Mesenchymal stem cell (in vitro differentiated cells and primary cell): ENCODE results near the gene CLVS2.

ENCODE experiments used
- DNase-seq: peaks from one replicate; pipeline ENCODE4 v3.0.0-alpha.2; 2013
- H2AFZ ChIP-seq: one replicate; pipeline ENCODE4 v1.6.1; 2013; ENCODE audit warnings: low read depth, mild to moderate bottlenecking, control low read depth, inconsistent platforms, low read length, moderate library complexity
- H2AK5ac ChIP-seq: 2 replicates; pipeline ENCODE4 v1.6.1; 2013; ENCODE audit warnings: low read length, moderate library complexity, mild to moderate bottlenecking, inconsistent platforms; ENCODE audit not compliant: severe bottlenecking
- H2BK120ac ChIP-seq: one replicate; pipeline ENCODE4 v1.6.1; 2013; ENCODE audit warnings: low read depth, mild to moderate bottlenecking, inconsistent platforms, low read length, moderate library complexity
- H2BK12ac ChIP-seq, 2 experiments: one replicate each; pipeline ENCODE4 v1.6.1; 2013; ENCODE audit warnings: inconsistent platforms in 2 of 2, low read length in 2 of 2, mild to moderate bottlenecking in 2 of 2, moderate library complexity in 2 of 2, control low read depth in 1 of 2
- H2BK15ac ChIP-seq: one replicate; pipeline ENCODE4 v1.6.1; 2013; ENCODE audit warnings: mild to moderate bottlenecking, low read depth, inconsistent platforms; ENCODE audit not compliant: poor library complexity, severe bottlenecking
- H2BK5ac ChIP-seq: 2 replicates; pipeline ENCODE4 v1.6.1; 2013; ENCODE audit warnings: low read depth, mild to moderate bottlenecking, low read length, control low read depth, inconsistent platforms; ENCODE audit not compliant: poor library complexity, severe bottlenecking
- H3K14ac ChIP-seq, 2 experiments: one replicate each; pipeline ENCODE4 v1.6.1; 2013; ENCODE audit warnings: inconsistent platforms in 2 of 2, low read length in 2 of 2, control low read depth in 1 of 2, mild to moderate bottlenecking in 1 of 2, moderate library complexity in 1 of 2
- H3K18ac ChIP-seq, 2 experiments: one replicate each; pipeline ENCODE4 v1.6.1; 2013; ENCODE audit warnings: inconsistent platforms in 2 of 2, low read length in 2 of 2, control low read depth in 1 of 2, low read depth in 1 of 2, mild to moderate bottlenecking in 1 of 2
- H3K23ac ChIP-seq, 2 experiments: one replicate each; pipeline ENCODE4 v1.6.1; 2013; ENCODE audit warnings: inconsistent platforms in 2 of 2, low read length in 2 of 2, mild to moderate bottlenecking in 2 of 2, moderate library complexity in 2 of 2, control low read depth in 1 of 2
- H3K27ac ChIP-seq: 2 replicates; pipeline ENCODE4 v1.5.1; 2013; ENCODE audit warnings: mild to moderate bottlenecking, moderate library complexity, low read length, control low read depth, inconsistent platforms; ENCODE audit not compliant: poor library complexity, severe bottlenecking
- H3K27me3 ChIP-seq, 2 experiments: 2 replicates each; pipeline versions ENCODE4 v1.6.1 to v1.7.0; 2013; ENCODE audit warnings: low read length in 2 of 2, mild to moderate bottlenecking in 2 of 2, moderate library complexity in 2 of 2, control low read depth in 1 of 2, inconsistent platforms in 1 of 2; ENCODE audit not compliant: control insufficient read depth in 1 of 2, insufficient read depth in 1 of 2
- H3K36me3 ChIP-seq, 2 experiments: 2 replicates each; pipeline versions ENCODE4 v1.6.1 to v1.7.0; 2013; ENCODE audit warnings: low read length in 2 of 2, control low read depth in 1 of 2, inconsistent platforms in 1 of 2, low read depth in 1 of 2, mild to moderate bottlenecking in 1 of 2; ENCODE audit not compliant: insufficient read depth in 2 of 2, control insufficient read depth in 1 of 2
- H3K4ac ChIP-seq, 2 experiments: one replicate each; pipeline ENCODE4 v1.6.1; 2013; ENCODE audit warnings: inconsistent platforms in 2 of 2, low read length in 2 of 2, mild to moderate bottlenecking in 2 of 2, moderate library complexity in 2 of 2, control low read depth in 1 of 2, low read depth in 1 of 2
- H3K4me1 ChIP-seq: 2 replicates; pipeline ENCODE4 v1.6.1; 2013; ENCODE audit warnings: low read depth, low read length, control low read depth; ENCODE audit not compliant: control insufficient read depth, insufficient read depth
- H3K4me2 ChIP-seq: 2 replicates; pipeline ENCODE4 v1.6.1; 2013; ENCODE audit warnings: low read length, mild to moderate bottlenecking, inconsistent platforms; ENCODE audit not compliant: poor library complexity, severe bottlenecking
- H3K4me3 ChIP-seq, 2 experiments: 2 replicates each; pipeline versions ENCODE4 v1.5.1 to v1.7.0; 2013; ENCODE audit warnings: low read length in 2 of 2, mild to moderate bottlenecking in 2 of 2, control low read depth in 1 of 2, low read depth in 1 of 2; ENCODE audit not compliant: insufficient read depth in 1 of 2
- H3K79me1 ChIP-seq: replicated peaks from 2 replicates; pipeline ENCODE4 v1.6.1; 2013; ENCODE audit warnings: mild to moderate bottlenecking, control low read depth, low read length, inconsistent platforms; ENCODE audit not compliant: poor library complexity, severe bottlenecking
- H3K9ac ChIP-seq: 2 replicates; pipeline ENCODE4 v1.7.0; 2013; ENCODE audit warnings: mild to moderate bottlenecking, low read length, moderate library complexity
- H3K9me3 ChIP-seq: 2 replicates; pipeline ENCODE4 v1.7.0; 2013; ENCODE audit warnings: mild to moderate bottlenecking, low read length; ENCODE audit not compliant: control insufficient read depth
- H4K8ac ChIP-seq: one replicate; pipeline ENCODE4 v1.6.1; 2013; ENCODE audit warnings: inconsistent platforms, mild to moderate bottlenecking, low read length, moderate library complexity
- H4K91ac ChIP-seq: one replicate; pipeline ENCODE4 v1.6.1; 2013; ENCODE audit warnings: mild to moderate bottlenecking, low read length, inconsistent platforms
- WGBS: methylation state at CpG from one replicate; pipeline ENCODE4 v1.1.7; 2013; ENCODE audit warnings: mixed read lengths; 5-methylcytosine and 5-hydroxymethylcytosine counted together

CLVS2 gene

DNA sequence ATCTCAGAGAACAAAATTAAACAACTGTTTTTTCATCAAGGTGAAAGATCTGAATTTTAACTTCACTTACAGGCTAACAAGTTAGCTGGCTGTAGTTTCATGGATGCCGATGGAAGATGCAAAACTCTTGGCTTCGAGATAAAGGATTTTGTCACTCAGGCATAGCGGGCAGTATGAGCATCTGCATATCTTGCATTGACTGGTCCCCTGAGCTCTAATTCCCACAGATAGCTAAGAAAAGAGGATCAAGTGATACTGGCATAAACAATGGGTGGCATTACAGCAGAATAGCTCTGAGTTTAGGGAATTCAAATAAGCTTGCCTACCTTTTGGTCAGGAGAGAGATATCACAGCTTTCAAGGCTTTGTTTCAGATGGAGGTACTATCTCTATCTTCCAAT is 1.8 kb upstream of the CLVS2 start:
- no peak for DNase-seq
- H2AFZ ChIP-seq: no peak overlapping the region
- H2AK5ac ChIP-seq: no peak overlapping the region
- peaks cover 11% of the 10 kb centered on the region for H3K4me1 ChIP-seq
- H3K4me2 ChIP-seq: no peak overlapping the region
- no peak overlapping the region for H3K23ac ChIP-seq
- H3K27ac ChIP-seq: no peak overlapping the region
- H4K91ac ChIP-seq: no peak overlapping the region
- H2BK12ac ChIP-seq: no peak overlapping the region
- no peaks in the 10 kb centered on the region for H3K36me3 ChIP-seq
- no peaks in the 10 kb centered on the region for H3K9me3 ChIP-seq
- H4K8ac ChIP-seq: no peak overlapping the region
- H3K9ac ChIP-seq: no peak overlapping the region
- 56% methylated on average over 3 of the region's 3 CpGs for WGBS
- no peak overlapping the region for H3K4ac ChIP-seq
- H3K14ac ChIP-seq: no peak overlapping the region
- H3K27me3 ChIP-seq: peaks cover 38 to 46% of the 10 kb centered on the region in 2 experiments
- no peak overlapping the region for H3K4me3 ChIP-seq
- H2BK5ac ChIP-seq: no peak overlapping the region
- H3K79me1 ChIP-seq: no peaks in the 10 kb centered on the region
- no peak overlapping the region for H2BK120ac ChIP-seq
- no peak overlapping the region for H2BK15ac ChIP-seq
- no peak overlapping the region for H3K18ac ChIP-seq

DNA sequence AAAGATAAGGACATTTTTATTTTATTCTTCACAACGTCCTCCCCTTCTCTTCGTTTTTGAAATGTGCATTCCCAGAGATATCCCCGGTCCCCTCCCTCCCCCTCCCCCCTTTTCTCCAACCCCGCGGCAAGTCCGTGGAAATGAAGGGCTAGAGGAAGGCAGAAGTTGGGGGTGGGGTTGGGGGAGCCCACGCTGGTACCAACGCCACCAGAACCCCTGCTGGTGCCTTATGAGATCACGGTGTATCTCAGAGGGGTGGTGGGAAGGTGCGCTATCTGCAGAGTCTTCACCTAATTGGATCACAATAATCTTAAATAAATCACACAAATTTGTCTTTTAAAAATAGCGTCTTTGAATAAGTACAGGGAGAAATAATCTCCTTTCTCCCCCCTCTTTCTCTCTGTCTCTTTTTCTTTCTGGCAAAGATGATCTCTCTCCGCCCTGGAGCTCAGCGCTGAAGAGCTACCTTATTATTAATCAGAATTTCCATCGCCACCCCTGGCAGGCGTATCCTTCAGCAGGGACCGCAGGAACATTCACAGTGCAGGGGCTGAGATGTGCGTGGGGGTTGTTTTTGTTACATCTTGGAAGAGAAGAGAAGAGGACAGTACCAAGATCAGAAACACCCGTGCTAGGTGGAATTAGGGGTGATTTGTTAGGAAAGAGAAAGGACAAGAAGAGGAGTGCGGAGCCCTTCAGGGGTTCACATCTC is 915 bp downstream of the CLVS2 start:
- Histone ChIP-seq H3K9ac (no peak overlapping the region), H3K18ac (no peak overlapping the region), H2BK15ac (no peak overlapping the region), H2BK5ac (no peak overlapping the region), H3K14ac (no peak overlapping the region), H3K4me1 (peaks cover 11% of the 10 kb centered on the region), H2BK120ac (no peak overlapping the region), H2BK12ac (no peak overlapping the region), H3K27me3 (peaks cover 43 to 46% of the 10 kb centered on the region in 2 experiments), H3K36me3 (no peaks in the 10 kb centered on the region), H3K9me3 (no peaks in the 10 kb centered on the region), H3K79me1 (no peaks in the 10 kb centered on the region), H4K91ac (no peak overlapping the region), H3K4me3 (no peak overlapping the region), H3K23ac (no peak overlapping the region), H3K4ac (no peak overlapping the region), H3K4me2 (peak overlapping the region; percentile 89), H3K27ac (no peak overlapping the region), H2AK5ac (no peak overlapping the region), H2AFZ (no peak overlapping the region), H4K8ac (no peak overlapping the region)
- no peak for DNase-seq
- WGBS: 41% methylated on average over 8 of the region's 19 CpGs

DNA sequence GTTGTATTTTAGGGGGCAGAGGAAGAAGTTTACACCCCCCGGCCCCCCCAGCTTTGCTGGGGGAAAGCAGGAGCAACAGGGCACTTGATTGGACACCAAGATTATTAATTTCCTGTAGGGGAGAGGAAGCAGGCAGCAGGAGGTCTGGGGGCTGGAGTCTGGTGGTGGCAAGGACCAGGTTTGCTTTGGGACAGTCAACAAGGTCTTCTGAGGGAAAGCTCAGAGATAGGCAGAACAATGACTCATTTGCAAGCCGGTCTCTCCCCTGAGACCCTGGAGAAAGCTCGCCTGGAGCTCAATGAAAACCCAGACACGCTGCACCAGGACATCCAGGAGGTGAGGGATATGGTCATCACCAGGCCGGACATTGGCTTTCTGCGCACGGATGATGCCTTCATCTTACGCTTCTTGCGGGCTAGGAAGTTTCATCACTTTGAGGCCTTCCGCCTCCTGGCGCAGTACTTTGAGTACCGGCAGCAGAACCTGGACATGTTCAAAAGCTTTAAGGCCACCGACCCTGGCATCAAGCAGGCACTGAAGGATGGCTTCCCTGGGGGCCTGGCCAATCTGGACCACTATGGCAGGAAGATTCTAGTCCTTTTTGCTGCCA is 1.6 kb downstream of the CLVS2 start:
- DNase-seq: no peak
- no peak overlapping the region for H2BK12ac ChIP-seq
- no peak overlapping the region for H2AK5ac ChIP-seq
- no peak overlapping the region for H2BK5ac ChIP-seq
- H3K4me1 ChIP-seq: peaks cover 11% of the 10 kb centered on the region
- H3K4me3 ChIP-seq: no peak overlapping the region
- no peak overlapping the region for H2BK15ac ChIP-seq
- peaks cover 43 to 46% of the 10 kb centered on the region in 2 experiments for H3K27me3 ChIP-seq
- 88% methylated on average over 13 of the region's 13 CpGs for whole genome bisulfite sequencing
- H2BK120ac ChIP-seq: no peak overlapping the region
- no peak overlapping the region for H3K23ac ChIP-seq
- no peak overlapping the region for H4K91ac ChIP-seq
- H3K4me2 ChIP-seq: no peak overlapping the region
- H3K18ac ChIP-seq: no peak overlapping the region
- H3K79me1 ChIP-seq: no peaks in the 10 kb centered on the region
- no peak overlapping the region for H3K9ac ChIP-seq
- no peak overlapping the region for H2AFZ ChIP-seq
- no peak overlapping the region for H4K8ac ChIP-seq
- H3K4ac ChIP-seq: no peak overlapping the region
- H3K36me3 ChIP-seq: no peaks in the 10 kb centered on the region
- H3K14ac ChIP-seq: no peak overlapping the region
- H3K27ac ChIP-seq: no peak overlapping the region
- no peaks in the 10 kb centered on the region for H3K9me3 ChIP-seq

DNA sequence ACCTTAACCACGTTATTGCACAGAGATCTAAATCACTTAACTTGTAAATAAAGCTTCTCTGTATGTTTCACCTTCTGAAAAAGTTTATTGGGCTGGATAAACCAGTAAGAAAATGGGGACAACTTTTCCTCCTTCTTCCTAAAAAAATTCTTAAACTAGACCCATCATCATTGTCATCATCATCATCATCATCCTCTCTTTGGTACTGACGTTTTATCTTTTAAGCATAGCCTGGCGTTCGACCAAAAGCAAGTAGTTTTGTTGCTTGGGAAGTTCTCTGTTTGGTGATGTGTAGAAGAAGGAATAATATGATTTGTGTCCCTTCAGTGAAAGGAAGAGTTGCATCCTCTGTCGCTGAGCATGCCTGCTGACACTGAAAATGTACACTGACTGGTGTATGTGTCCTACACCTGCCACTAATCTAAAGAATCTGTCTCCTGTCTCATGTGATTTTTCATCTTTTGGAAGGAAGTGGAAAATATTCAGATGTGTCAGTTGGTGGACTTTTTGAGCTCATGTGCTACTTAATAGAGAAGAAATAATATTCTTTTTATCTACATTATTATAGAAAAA is 2.5 kb downstream of the CLVS2 start:
- 88% methylated on average over 4 of the region's 5 CpGs for WGBS
- H3K79me1 ChIP-seq: no peaks in the 10 kb centered on the region
- H3K4me1 ChIP-seq: peaks cover 11% of the 10 kb centered on the region
- H3K23ac ChIP-seq: no peak overlapping the region
- no peak overlapping the region for H4K8ac ChIP-seq
- H2AFZ ChIP-seq: no peak overlapping the region
- no peak overlapping the region for H3K9ac ChIP-seq
- H2BK5ac ChIP-seq: no peak overlapping the region
- H3K4me2 ChIP-seq: no peak overlapping the region
- H3K18ac ChIP-seq: no peak overlapping the region
- H2AK5ac ChIP-seq: no peak overlapping the region
- no peak overlapping the region for H3K27ac ChIP-seq
- H2BK12ac ChIP-seq: no peak overlapping the region
- no peak overlapping the region for H3K14ac ChIP-seq
- H4K91ac ChIP-seq: no peak overlapping the region
- H3K36me3 ChIP-seq: no peaks in the 10 kb centered on the region
- no peak for DNase-seq
- H3K4me3 ChIP-seq: no peak overlapping the region
- H2BK120ac ChIP-seq: no peak overlapping the region
- H2BK15ac ChIP-seq: no peak overlapping the region
- H3K4ac ChIP-seq: no peak overlapping the region
- peaks cover 43 to 46% of the 10 kb centered on the region in 2 experiments for H3K27me3 ChIP-seq
- H3K9me3 ChIP-seq: no peaks in the 10 kb centered on the region
